Stimulated activated CD8-positive, alpha-beta memory T cell treated with anti-CD3 and anti-CD28 coated beads, Interleukin-2, amount 100 ng/mL, for 1 hour (primary cell): ENCODE measurements around the gene DPYD.

Experiments
- DNase-seq, 2 donors: peaks; one replicate each; pipeline ENCODE4 v3.0.0-alpha.2; 2020; ENCODE audit warnings: low read depth in 2 of 2

Gene DPYD

DNA sequence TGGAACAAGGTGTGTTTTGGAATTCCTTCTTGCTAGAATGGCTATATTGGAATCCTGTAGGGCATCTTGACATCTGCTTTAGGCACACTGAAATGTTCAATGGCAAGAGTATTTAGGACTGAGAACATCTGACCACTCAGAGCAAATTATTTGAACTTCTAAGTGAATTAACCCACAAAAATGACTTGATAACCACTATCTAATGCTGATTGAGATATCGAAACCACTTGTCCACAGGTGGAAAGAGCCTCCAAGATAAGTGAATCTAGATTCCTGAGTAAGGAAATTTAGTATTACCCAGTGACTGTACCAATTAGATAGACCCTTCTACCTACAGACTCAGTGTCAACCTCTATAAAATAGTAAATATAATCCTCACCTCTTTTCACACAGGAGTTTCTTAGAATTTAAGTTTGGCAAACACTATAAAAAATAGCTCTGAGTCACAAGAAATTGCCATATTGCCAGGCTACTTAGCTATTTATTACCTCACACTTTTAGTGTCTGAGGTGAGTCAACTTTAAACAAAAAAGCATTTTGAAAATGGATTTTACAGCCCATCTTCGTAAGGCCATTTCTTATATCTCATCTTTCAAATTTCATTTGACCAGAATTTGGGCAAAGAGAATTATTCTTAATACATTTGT, 777.5 kb downstream of the DPYD start:
- no peak for DNase-seq

DNA sequence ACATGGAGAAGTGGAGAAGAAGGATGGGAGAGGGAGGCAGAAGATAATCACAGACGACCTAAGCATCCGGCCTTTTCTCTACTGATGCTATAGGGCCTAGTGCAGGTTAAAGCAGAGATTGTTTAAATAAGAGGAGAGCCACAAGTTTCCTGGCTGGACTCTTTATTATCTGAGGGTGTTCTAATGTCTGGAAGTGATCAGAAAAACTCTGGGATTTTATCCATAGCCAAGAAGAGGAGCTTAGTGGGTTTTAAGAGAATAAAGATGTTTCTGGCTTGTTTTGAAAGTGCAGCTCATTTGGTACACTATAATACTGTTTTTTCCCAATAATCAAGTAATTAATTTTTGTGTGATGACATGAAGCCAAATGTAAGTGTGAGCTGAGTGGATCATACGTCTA, 780.2 kb downstream of the DPYD start:
- DNase-seq = no peak

DNA sequence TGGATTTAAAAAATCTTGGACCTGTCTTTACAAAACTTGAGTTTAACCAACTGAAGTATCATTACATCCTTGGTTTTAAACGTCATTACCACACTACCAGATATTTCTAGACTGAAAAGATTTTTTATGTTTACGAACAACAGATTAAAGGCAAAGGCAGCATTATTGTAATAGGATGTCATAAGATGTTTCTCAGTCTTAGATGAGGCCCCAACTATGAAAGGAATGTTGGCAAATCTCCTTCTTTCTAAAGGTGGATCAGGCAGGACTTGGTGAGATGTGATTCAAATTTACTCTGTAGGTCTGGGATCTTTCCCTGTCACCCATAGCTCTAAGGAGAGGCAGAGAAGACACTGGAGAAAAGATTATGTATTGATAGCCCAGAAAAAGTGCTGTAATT, 781.3 kb downstream of the DPYD start:
- DNase-seq = no peak

DNA sequence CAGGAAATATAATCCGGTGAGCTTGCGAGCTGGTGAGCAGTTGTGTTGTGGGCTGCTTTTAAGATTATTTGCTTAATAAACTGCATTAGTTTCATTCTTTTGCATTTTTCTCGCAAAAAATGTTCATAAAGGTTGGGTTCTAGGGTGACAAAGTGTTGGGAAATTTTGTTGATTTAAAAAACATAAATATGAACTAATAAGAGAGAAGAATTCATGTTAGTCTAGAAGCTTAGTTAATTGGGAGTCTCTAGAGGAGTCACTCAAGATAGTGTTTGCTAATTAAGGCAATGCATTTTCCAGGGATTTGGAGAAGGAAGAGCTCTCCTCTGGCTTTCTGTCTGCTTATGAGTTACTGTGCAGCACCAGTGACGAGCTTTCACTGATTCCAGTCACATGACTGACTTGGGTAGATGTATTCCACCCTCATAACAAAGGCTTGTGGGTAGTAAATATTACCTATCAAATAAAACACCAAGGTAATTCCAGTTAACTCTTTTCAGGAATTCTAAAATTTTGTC, 782.3 kb downstream of the DPYD start:
- no peak for DNase-seq

DNA sequence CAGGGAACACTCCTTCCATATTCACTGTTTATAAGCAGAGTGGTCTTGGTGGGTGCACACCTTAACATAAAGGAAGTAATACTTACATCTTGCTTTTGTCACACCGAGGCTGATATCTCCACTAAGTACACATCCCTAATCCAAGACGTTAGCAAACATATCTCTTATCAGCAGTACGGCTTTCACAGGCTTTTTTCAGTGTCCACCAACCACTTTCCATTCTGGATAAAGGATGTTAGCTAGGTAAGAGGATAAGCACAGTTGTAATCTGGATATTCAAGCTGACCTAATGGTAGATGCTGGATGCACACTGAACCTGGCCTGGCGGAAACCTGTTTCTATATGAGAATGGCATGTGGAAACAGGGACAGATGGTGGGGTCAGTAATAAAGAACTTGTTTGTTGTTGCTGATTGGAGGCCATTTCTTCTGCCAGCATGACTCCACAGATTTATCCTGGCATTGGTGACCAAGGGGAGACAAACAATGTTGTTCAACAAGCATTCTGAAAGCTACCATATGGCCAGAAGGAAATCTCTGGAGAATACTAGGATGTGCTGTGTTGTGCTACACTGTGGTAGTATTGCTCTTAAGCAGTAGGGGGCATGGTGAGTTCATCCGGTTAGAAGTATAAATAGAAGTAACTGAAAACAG, 782.8 kb downstream of the DPYD start:
- no peak for DNase-seq

DNA sequence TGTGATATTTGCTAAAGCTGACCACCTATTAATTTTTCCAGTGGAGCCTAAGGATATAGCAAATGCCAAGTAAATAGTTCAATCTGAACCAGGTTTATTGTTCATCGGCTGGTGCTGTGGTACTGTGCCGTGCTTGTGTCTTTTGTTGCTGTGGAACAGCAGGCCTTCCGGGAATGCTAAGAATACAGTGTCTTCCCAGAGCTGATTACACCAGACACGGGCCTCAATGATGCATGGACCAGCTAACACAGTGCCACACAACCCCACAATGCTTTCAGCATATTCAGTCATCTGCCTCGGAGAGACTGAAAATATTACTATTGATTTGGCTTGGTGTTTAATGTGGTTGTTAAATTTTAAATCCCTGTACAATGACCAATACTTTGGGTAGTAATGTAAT, 783.8 kb downstream of the DPYD start:
- DNase-seq = no peak

DNA sequence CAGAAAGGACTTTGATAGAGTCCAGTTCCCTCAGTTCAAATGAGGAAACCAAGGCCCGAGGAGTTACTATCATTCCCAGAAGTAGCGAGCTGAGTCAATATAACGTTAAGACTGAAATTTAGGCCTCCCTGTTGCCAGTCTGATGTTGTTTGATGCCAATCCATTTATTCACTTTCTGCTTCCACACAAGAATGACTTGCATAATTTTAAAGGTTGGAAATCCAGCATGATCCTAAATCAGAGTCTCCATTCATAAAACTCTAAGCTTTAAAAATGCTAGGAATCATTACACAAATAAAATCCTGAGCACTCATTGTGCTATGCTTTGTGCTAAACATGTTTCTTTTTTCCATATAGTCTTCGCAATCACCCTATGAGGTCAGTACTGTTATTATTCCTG, 784.9 kb downstream of the DPYD start:
- no peak for DNase-seq

DNA sequence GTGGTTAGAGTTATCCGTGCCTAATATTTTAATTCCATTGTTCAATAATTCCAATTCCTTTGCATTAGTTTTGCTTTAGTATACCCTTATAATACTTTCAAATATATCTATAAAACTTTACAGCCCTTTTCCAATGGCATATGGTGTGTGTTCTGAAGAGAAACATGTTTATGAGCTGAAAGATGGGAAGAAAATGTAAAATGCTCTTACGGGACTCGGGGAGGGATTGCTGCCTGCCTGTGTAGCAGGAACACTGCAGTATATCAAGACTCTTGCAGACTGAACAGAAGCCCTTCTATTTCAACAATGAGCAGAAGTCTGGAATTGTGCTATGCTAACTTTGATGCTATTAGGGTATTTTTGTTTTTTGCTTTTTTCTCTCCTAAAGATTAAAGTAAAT, 792.4 kb downstream of the DPYD start:
- DNase-seq = no peak

DNA sequence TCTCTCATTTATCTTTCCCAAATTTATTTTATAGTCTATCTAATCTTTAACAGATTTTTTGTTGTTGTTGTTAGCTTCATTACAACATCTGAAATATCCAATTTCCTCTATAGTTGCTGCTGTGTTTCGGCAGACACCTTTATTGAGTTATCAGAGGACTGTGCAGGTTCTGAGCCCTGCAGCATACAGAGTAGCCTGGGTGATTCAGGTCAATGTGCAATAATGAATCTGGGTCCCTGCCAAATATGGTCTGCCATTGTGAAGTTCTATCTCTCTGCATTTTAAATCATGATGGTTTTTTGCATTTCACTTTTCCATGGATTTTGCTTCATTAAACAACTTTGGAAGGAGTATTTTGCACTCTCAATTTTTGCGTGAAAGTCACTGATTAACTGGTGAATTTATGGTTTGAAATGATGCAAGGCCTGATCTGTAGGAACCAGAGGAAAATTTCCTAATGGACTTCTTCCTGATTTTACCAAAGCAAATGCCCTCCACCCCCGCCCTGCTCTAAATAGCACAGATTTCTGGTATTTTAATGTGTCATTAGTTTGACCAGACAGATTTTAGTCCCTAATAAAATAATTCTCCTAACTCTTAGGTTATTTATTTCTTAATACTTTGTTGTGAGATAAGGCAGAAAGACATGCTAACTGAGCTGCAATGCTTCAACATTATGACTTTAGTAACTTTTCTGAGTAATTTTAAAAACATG, 797.0 kb downstream of the DPYD start:
- no peak for DNase-seq

DNA sequence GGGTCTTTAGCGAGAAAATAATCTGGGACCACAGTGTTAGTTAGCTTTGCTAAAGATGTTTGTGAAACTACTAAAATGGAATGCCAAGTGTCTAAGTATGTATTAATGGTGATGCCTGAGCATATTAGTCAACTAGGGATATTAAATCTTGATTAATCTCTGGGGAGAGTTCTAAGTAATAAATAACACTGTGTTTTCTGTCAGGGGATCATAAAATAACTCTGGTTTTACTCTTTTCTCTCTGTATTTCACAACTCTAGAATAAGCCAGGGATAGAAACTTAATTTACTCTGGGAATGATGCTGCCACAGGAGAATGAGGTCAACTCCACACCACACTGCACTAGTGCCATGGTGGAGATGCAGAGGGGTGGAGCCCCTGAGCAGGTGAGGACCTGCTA, 800.0 kb downstream of the DPYD start:
- no peak for DNase-seq

DNA sequence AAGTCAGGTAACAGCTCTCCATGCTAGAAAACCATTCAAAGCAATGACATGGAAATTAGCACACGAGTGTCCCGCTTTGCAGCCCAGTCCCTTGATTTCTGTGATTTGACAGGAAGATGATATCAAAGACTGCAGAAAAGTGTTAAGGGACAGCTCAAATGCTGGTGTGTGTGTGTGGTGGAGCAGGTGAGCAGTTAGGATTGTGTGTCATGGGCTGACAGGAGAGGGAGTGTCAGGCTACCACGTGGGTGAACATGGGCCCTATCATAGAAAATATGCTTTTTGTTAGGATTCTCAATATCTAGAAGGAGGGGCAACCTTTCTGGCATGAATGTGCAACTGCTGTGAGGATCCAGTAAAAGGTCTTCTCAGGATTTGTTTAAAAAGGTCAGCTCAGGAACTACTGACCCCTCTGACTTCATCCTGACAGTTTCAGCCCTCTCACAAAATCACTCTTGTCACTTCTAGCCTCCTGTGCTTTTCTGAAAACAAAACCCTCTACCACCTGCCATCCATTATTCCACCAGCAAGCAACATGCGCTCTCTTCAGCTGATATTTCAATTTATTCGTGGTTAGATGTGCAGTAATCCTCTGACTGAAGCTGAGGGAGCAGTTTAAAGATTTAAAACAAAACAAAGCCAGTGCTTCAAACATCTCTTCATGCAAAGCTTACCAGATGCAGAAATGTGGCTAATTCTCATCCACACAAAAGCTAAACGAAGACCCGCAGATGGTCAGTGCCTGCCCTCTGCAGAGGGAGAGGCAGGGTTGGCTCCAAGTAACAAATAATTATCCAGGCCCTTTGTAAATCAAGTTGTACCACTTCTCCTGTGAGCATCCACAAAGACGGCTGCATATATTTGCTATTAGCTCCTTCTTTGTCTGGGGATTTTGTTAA, 801.3 kb downstream of the DPYD start:
- no peak for DNase-seq

DNA sequence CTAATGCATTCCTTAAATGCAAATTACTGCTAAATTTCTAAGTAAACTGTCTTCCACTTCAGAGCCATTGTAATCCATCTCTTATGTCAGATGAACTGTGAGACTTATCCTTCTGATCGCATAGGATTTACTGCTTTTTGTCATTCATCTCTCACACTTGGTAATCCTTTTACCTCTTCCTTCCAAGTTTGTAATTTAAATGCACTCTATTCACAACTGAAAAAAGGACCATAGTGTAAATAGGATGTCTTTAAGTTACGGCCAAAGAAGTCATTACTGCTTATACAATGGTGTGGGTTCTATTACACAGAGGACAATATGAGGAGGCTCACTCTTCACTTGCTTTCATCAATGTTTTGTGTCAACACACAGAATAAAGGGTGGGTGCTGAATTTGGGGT, 806.0 kb downstream of the DPYD start:
- no peak for DNase-seq

DNA sequence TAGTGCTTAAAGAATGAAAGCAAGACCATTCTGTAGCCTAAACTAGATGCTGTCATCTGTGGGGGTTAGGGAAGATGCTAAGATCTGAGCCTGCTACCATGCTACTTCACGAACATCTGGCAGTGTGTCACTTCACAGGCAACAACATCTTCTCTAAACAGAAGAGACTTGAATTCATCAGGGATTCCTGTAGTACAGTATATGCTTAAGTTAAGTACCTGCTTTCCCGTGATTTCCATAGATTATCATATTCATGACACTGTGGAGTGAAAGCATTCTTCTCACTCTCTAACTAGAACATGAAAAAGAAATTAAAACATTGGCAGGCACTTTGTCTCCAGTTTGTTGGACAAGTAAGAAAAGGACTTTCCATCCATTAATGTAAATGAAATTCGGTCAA, 808.4 kb downstream of the DPYD start:
- DNase-seq = no peak

DNA sequence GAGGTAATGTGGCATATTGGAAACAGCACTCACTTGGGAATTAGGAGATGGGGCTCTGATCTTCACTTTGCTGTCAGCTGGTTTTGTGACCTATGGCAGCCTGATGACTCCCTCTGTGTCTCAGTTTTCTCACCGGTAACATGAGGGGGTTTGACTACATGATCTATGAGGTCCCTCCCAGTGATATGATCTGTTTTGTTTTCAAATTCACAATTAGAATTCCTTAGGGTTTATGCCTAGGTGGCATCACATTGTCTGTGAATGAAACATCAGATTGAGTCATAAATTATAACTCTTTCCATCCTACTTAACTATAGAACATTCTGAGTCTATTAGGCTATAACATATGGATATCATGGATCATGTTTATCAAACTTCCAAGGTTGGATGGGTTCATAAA, 812.7 kb downstream of the DPYD start:
- DNase-seq = no peak

DNA sequence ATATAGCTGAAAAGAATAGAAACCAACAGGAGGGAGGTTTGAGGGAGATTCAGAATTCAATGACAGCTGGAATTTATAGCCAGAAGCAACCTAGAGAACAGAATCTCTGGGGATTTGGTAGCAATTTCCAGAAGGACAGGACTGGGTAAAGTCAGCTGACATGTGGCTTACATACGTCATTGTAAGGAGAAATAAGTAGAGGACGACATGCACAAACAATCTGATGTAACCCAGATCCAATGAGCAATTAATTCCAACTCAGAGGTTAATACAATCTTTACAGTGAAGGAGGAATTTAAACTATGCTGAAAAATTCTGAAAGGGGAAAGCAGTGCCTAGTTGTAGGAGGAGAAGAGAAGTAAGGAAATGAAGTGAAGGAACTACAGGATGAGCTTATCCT, 815.3 kb downstream of the DPYD start:
- no peak for DNase-seq

DNA sequence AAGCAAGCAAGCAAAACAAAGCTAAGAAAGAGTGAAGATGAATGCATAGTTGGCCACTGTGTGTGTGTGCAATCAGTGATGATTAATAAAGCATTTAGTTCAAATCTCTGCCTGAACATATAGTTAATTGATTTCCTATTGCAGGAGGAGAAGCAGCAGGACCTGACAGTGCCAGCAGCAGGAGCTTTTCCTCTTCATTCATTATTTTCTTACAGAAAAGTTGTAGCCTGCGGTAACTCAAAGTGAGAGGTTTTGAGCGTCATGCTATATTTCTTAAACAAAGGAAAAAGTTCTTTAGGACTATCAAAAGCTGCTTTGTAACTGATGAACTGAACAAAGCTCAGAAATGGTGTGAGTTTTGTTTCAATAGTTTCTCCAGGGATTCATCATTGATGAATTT, 819.3 kb downstream of the DPYD start:
- DNase-seq = no peak

DNA sequence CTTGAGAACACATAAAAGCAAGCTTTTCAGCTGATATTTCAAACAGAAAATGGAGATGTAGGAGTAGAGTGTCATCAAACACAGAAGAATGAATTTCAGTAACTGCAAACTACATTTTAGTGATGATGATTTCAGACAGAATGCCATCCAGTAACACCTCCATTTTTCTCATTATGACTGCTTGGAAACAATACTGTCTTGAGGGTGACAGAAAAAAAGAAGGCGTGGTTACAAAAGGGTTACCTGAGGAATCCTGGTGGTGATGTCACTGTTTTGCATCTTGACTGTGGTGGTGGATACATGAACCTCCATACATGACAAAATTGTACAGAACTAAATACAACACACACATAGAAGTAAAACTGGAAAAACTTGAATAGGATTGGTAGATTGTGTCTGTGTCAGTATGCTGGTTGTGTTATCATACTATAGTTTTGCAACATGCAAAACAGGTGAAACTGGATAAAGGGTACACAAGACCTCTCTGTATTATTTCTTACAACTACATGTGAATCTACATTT, 823.4 kb downstream of the DPYD start:
- no peak for DNase-seq

DNA sequence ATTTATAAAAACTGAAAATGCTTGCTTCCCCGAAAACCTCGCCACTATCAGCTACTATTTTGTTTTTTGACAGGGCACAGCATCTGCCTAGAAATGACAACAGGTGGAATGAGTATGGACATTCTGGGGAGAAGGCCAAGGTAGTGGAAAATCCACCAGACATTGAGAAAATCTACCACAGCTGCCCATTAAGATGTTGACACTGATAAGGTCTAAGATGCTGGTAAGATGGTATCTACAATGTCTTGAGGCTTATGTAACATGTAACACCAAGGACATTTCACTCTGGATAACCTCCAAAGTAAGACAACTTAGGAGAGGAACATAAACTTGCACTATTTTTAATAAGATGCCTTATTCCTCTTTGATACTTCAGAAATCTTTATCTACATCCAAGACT, 825.1 kb downstream of the DPYD start:
- no peak for DNase-seq

DNA sequence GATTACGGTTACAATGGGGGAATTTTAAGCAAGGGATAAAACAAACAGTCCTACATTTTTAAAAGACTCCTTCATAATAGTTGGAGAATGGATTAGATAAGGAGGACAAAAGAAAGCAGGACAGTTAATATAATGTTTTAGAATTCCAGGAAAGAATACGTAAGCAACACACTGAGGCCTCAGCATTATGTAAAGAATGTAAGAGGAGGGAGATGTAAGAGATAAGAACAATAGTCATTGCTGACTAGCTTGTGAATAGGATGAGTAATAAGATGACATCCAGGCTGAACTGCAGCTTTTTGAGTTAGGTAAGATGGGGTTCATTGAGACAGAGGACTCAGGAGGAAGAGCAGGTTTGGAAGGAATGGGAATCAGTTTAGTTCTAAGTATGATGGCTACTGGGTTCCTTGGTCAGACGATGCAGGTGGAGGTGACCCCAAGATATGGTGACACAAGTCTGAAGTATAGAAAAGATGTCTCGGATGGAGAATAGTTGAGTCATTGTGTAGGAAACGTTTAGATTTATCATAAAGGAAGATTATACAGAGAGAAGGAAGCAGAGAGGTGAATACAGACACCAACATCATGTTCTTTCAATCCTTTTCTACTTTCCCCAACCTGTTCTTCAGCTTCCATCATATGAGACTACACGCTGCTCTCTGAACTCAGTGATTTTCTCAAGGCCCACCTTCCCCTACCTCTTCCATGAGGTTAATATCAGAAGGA, 826.4 kb downstream of the DPYD start:
- DNase-seq = no peak

DNA sequence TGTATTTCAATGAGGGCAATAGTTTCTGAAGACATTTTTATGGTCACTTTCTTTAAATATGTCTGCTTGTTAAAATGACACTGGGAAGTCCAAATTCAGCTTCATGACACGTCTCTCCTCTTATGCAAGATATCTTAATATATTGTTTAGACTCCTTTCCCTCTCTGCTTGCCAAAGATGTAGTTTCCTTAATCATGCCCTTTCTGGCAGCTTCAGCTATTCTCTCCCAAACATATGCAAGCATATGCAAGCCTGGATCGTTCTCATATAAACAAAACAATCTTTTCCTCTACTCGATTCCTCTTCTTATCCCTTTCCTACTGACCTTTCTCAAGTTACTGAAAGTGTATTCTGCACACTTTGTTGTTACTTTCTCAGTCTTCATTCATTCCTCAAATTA, 827.1 kb downstream of the DPYD start:
- DNase-seq = no peak

DNA sequence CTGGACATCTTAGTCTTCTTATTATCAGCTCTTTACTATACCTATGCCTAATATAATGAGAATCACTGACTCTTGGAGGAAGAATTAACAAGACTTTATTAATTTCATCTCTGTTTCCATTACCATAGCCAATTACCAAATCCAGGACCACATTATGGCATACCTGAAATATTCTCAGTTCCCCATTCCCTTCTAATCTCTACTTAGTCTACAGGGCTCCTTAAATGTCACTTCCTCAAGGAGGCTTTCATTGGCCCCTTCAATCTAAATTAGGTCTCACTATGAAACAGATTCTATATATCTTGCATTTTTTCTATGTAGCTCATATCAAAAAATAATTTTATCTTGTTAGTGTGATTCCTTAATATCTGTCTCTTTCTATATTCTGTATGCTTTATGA, 828.0 kb downstream of the DPYD start:
- no peak for DNase-seq
